HG03378 (cell line): ENCODE measurements around the gene ATP5MG.
A peak's percentile ranks its signal among the peaks of the same experiment; 100 is the strongest.
"Not testable (repeated sequence)": the region's sequence is repeated elsewhere in the genome, so short reads cannot be mapped to it uniquely, and the experiment has no call there.

Source experiments
- ATAC-seq: cut with Tn5 transposase; IDR thresholded peaks from one replicate; pipeline ENCODE4 v1.9.1; 2021; ENCODE audit warnings: mild to moderate bottlenecking, moderate library complexity; ENCODE audit not compliant: unreplicated experiment

Gene ATP5MG, protein sequence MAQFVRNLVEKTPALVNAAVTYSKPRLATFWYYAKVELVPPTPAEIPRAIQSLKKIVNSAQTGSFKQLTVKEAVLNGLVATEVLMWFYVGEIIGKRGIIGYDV

DNA sequence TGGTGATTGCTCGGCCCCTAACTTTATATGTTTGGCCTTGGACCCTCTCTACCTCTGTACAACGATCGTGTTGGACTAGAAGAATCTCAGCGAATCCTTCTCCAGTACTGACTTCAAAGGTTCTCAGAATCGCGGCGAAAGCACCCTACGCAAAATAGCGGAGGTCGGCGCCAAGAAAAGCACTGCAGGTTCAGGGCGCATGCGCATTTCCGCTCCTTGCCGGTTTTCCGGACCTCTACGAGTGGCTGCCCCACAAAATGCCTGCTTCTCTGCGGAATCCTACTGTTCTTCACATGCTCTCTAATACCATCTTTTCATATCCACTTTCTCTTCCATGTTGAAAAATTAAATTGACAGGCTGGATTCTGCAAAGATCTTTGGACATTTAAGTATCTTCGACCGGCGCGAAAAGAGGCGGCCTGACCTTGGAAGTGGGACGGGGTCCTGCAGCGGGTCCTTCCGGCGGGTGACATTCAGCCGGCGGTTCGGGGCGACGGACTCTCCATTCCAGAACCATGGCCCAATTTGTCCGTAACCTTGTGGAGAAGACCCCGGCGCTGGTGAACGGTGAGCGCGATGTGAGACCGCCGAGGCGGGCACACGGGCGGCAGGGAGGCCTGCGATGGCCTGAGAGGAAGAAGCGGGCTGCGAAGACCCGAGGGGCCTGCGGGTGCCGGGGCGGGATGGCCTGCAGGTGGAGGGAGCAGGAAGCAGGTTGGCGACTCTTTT is at the start of gene ATP5MG:
Gene ATP5MG (plus strand): TSS at position 456 of the 729 bp plus-strand sequence. CDS start 60 bp downstream, at position 516.
- peak; percentile 50 for ATAC-seq

DNA sequence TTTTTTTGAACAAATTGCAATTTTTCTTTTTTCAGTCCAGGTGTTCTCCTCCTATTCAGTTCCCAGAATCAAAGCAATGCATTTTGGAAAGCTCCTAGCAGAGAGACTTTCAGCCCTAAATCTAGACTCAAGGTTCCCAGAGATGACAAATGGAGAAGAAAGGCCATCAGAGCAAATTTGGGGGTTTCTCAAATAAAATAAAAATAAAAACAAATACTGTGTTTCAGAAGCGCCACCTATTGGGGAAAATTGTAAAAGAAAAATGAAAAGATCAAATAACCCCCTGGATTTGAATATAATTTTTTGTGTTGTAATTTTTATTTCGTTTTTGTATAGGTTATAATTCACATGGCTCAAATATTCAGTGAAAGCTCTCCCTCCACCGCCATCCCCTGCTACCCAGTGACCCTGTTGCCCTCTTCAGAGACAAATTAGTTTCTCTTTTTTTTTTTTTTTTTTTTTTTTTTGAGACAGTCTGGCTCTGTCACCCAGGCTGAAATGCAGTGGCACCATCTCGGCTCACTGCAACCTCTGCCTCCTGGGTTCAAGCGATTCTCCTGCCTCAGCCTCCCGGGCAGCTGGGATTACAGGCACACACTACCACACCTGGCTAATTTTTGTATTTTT is 48.2 kb upstream of the ATP5MG start:
- no peak for ATAC-seq

DNA sequence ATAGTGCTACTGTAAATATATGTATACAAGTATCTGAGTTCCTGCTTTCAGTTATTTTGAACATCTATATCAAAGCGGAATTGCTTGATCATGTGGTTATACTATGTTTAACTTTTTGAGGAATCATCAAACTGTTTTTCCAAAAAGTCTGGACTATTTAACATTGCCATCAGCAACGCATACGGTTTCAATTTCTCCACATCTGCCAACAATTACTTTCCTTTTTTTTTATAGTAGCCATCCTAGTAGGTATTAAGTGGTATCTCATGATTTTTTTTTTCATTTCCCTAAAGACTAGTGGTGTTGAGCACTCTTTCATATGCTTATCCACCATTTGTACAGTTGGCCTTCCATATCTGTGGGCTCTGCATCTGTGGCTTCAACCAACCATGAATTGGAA is 43.3 kb upstream of the ATP5MG start:
- ATAC-seq: no peak

DNA sequence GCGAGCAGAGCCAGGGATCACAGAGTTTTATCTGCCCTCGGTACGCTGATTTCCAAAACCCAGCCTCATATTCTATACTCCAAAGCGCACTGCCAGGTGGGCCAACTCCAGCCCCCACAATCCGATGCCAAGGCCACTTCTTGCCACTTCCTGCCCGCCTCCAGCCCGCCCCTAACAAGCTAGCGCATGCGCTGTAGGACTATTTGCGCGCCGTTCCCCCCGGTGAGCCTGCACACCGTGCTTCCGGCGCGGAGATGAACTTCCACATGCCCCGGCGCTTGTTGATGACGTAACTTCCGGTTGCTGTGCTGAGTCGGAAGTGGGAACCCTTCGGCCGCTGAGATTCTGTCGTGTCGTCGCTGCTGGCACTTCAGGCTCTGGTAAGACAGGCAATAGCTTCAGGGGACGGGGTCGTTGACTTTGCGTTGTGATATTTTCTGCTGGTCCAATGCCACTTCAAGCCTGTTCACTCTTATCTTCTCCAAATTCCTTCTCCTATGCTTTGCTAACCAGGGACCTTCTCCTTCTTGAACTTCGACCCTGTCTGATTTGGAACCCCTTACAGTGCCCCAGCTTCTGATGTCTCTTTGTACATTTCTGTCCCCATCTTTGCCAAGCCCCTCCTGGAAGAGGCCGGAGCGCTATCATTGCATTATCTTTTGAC is 42.0 kb upstream of the ATP5MG start, which contains the start of gene UBE4A:
Gene UBE4A (plus strand): TSS at position 306 of the 664 bp plus-strand sequence. CDS start 5,481 bp downstream, outside the sequence.
- ATAC-seq: peak; percentile 65

DNA sequence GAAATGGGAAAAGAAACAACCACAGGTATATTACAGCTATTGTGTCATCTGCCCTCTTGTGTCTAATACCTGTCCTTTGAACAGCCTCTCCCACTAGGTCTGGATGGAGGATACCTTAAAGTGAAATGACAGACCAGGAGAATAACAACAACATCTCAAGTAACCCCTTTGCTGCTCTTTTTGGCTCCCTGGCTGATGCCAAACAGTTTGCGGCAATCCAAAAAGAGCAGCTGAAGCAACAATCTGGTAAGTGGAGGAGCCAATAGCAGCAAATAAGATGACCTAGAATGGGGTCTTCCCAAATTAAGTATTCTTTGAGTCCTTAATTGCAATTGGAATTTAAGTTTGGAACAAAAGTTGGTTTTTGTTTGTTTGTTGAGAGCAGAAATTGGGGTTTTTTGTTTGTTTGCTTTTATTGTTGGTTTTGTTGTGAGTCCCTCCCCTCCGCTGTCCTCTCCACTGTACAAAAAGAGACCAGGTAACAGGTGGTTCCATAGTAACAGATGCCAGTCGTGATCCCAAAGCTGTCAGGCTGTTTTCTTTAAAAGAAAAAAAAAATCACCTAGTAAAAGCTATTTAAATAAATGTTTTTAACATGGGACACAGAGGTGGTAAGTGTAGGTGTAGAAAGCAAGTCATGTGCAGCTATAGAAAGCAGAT is 36.3 kb upstream of the ATP5MG start:
- ATAC-seq: no peak

DNA sequence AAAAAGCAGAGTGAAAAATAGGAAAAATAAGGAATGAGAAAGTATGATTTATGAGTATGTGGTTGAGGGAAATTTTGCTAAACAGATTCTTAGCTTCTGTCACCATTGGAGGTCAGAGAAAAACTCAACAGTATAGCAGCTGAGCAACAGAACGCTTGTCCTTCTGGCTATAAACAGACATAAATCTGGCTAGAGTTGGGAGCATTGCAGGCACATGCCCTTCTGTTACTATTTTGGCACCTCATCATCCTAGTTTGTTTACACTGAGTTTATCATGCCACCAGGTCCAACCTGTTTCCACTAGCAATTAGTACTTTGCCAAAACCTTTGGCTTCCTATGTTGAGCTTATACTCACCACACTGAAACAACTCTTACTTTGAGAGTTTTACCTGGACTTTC is 35.1 kb upstream of the ATP5MG start:
- no peak for ATAC-seq

DNA sequence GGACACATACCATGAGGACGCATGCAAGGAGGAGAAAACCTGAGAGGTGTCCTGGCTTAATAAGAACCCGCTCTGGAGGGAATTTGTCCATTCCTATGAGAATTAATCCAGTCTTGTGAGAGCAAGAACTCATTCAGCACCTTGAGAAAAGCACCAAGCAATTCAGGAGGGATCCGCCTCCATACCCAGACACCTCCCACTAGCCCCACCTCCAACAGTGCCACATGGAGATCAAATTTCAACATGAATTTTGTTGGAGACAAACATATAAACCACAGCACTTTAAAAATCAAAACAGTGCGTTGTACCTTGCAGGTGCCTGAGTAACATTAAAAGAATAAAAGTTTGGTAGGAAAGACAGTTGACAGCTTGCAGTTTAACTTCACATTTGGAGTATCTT is 30.6 kb upstream of the ATP5MG start:
- no peak for ATAC-seq

DNA sequence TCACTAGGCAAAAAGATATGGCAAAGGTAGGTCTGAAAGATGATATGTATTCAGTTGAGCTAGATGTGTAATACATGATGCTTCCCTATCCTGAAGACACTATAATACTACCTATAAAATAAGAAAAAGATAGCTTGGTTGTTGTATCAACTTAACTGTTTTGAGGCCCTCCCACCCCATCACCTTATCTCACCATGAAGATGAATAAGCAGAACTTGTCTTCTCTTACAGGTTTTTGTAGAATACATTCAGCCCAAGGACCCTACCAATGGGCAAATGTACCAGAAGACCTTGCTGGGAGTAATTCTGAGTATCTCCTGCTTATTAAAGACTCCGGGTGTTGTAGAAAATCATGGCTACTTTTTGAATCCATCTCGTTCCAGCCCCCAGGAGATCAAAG is 28.1 kb upstream of the ATP5MG start:
- no peak for ATAC-seq

DNA sequence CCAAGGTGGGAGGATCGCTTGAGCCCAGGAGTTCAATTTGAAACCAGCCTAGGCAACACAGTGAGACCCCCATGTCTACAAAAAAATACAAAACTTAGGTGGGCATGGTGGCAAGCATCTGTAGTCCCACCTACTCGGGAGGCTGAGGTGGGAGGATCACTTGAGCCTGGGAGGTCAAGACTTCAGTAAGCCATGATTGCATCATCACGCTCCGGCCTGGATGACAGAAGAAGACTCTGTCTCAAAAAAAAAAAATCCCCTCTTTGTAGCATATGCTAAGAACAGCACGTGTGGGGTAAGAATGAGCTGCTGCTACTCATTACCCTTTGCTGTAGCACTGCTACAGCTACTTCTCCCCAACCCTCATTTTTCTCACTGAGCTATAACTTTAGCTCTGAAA is 27.5 kb upstream of the ATP5MG start:
- ATAC-seq: no peak

DNA sequence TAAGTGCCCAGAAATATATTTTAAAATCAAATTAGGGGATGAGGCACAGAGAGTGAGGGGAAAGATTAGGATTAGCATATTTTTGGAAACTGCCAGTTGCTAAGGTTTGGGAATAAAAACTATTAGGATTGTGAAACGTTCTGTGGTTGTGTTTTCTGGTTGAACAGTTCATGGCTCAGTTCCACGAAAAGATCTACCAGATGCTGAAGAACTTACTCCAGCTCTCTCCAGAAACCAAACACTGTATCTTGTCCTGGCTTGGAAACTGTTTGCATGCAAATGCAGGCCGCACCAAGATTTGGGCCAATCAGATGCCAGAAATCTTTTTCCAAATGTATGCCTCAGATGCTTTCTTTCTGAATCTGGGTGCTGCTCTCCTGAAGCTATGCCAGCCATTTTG is 26.7 kb upstream of the ATP5MG start:
- ATAC-seq: no peak

DNA sequence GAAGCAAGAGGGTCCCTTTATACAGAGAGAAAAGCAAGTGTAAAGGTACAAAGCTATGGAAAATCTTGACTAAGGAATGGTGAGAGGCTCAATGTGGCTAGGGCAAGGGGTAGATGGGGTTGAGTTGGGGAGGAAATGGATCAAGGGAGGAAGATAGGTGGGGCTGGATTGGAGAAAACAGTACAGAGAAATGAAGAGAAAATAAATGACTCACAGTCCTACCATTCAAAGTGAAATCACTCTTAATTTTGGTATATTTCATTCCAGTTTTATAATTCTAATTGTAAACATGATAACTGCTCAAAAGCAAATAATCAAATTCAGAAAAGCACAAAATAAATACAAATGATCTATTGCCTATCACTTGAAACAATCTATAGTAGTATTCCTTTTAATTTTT is 25.4 kb upstream of the ATP5MG start:
- no peak for ATAC-seq

DNA sequence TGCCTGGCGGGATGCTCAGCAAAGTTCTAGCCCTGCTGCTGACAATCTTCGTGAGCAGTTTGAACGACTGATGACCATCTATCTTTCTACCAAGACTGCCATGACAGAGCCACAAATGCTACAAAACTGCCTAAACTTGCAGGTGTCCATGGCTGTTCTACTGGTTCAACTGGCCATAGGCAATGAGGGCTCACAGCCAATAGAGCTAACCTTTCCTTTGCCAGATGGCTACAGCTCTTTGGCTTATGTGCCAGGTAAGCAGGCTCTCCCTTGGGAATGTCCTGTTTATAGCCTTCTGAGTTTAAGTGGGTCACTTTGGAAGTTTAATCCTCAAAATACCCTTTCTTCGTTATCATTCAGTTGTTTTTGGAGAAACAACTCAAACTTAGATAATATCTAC is 21.9 kb upstream of the ATP5MG start:
- no peak for ATAC-seq

DNA sequence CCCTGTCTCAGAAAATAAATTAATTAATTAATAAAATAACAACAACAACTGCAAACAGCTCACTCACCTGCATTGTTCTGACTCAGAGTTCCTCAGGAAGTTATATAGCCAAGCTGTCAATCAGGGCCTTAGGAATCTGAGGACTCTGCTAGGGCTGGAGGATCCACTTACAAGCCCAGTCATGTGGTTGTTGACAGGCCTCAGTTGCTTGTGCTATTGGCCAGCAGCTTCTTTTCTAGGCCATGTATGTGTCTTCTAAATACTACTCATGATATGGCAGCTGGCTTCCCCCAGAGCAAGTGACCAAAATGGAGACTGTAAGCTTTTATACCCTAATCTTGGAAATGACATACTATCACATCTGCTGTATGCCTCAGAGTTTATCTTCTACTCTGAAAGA is 20.8 kb upstream of the ATP5MG start:
- ATAC-seq: no peak

DNA sequence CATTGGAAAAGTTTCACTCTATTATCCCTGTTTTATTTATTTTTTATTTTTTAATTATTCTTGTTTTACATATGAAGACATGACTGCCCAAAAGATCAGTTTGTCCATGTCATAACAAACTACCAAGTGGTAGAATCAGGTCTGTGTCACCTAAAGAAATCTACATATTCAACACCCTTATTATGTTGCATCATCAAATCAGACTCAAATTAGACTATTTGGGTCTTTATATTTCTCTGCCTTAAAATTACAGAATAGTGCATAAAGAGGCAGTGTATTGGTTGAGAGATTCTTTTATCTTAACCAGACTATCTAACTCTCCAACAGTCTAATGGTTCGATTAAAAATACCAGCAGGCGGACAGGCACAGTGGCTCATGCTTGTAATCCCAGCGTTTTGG is 18.5 kb upstream of the ATP5MG start:
- ATAC-seq: no peak

DNA sequence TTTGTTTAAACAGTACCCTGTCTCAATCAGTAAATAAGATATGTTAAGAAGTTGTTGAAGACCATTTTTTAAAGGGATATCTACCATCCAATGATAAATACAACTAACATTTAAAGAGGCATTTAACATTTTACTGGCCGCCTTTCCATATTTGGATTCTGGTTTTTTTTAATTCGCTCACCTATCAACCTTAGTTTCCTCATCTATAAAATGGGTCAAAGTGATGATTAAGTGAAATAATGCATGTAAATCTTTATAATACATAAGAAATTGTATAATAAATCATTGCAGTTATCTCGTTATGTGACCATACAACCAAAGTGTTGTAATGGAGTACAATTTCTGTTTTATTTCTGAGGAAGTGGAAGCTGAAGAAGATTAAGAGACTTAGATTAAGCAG is 17.7 kb upstream of the ATP5MG start:
- ATAC-seq: no peak

DNA sequence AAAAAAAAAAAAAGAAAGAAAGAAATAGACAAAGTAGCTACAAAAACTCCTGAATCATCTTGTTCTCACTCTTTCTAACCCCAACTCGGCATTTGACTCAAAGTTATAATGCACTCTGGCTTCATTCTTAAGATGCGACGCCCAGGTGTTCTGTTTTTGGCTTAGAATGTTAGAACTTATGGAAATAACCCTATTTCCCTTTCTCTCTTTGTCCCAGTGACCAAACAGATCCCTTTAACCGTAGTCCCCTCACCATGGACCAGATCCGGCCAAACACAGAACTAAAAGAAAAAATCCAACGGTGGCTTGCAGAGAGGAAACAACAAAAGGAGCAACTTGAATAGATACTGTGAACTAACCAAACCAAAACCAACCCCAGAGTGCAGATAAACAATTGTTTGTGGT is 5.3 kb upstream of the ATP5MG start:
- no peak for ATAC-seq

DNA sequence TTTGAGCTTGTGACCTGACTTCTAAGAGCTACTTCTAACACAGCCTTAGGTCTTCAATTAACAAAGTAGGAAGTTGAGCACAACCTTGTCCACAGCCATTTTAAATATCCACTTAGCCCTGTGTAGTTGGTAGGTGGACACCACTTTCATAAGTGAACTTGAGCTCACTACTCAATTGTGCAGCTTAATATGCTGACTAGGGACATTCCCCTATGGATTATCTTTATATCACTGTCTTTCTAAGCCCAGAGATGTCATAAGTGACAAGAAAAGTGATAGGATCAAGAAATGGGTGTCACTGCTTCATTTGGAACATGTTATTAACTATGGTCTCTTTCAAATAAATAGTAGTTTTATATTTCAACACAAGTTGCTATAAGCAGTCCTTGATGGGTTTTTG is 4.0 kb upstream of the ATP5MG start:
- no peak for ATAC-seq

DNA sequence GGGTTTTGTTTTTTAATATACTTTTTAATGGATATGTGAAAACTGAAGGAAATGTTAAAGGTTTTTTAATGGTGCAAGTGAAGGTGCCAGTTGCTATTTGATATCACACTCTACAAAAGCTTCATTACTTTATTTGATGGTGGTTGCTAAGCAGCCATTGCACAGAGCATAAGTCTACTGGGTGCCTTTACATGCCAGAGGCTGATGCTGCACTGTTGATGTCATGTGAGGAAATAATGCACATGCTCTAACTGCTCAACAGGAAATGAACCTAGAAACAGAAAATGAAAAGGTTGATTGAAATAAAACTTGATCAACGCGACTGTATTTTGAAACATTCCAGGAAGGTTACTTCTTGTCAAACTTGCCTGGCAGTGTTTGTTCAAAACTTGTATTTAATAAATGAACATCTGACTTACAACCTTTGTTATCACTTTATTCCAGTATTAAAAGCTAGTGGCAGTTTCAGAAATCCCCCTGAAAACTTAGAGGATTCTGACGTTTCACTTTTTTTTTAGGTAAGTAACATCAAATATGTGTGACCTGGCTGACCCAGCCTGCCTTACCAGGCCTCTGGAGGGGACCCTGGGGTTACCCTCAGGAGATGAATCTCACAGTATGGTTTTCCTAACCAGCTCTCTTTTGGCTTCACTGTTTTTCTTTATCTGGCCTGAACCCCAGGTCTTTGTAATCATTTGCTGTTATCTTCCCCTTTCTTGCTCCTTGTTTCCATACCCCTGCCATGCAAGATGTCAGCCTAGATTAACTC is 2.4 kb upstream of the ATP5MG start:
- no peak for ATAC-seq

DNA sequence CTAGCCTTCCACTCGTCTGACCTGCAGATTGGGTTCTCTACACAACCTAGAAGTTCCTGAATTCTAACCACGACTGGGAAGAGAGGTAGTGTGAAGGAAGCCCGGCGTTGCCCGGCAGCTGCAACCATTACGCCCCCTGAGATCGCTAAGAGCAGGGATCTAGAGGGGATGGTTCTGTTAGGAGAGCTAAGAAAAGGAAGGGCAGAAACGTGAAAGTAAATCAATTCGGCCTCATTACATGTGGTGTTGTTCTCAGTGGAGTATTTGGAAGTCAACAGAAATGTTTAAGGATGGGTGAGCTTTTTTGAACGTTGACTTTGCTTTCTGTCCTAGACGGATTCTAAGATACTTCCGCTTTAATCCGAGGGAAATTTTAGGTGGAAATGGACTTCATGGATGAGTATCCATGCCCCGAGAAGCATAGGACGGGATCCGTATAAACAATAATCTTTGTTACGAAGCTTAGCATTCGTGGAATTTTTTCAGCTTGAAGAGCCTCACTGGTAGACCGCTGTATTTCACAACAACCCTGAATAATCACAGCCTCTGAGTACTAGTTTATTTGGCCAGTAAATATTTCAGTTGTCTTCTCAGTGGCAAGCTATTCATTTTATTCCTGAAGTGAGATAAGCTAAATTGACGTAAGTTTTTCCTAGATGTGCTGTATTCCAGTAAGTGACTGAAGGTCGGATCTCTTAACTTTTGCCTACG is 629 bp downstream of the ATP5MG start:
- peak; percentile 7 for ATAC-seq

DNA sequence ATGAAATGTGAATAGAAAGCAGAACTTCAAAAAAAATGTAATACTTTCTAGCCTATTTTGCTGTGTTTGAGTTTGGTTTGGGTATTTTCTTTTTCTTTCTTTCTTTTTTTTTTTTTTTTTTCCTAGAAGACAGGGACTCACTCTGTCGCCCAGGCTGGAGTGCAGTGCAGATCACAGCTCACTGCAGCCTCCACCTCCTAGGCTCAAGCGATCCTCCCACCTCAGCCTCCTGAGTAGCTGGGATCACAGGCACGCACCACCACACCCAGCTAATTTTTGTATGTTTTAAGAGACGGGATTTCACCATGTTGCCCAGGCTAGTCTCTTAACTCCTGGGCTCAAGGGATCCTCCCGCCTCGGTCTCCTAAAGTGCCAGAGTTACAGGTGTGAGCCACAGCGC is 1.2 kb downstream of the ATP5MG start:
- not testable (repeated sequence) for ATAC-seq
